Karpas-422 (cell line): ENCODE results near the gene PRRC2A. TPM values are rescaled to one million over a fixed set of nuclear protein-coding genes. Genes with fewer than 3 reads are reported as not detected.

Source experiments
- DNase-seq: peaks from one replicate; pipeline ENCODE4 v3.0.0-alpha.2; 2015
- H2AFZ ChIP-seq: fragments of 200-600 bp; sonication (generic); 2 replicates; pipeline ENCODE4 v1.6.1; 2014; ENCODE audit warnings: antibody characterized with exemption, low read length, mixed read lengths
- H3K27ac ChIP-seq: fragments of 200-600 bp; sonication (generic); 2 replicates; pipeline ENCODE4 v1.5.1; 2014; ENCODE audit warnings: mild to moderate bottlenecking, low read length, moderate library complexity
- H3K27me3 ChIP-seq: fragments of 200-600 bp; sonication (generic); 2 replicates; pipeline ENCODE4 v1.6.1; 2014; ENCODE audit warnings: low read length, mixed read lengths
- H3K36me3 ChIP-seq: fragments of 200-600 bp; sonication (generic); 2 replicates; pipeline ENCODE4 v1.6.1; 2014; ENCODE audit warnings: low read length, mixed read lengths; ENCODE audit not compliant: insufficient read depth
- H3K4me1 ChIP-seq: fragments of 200-600 bp; sonication (generic); 2 replicates; pipeline ENCODE4 v1.6.1; 2014; ENCODE audit warnings: mild to moderate bottlenecking, low read length, mixed read lengths
- H3K4me2 ChIP-seq: fragments of 200-600 bp; sonication (generic); 2 replicates; pipeline ENCODE4 v1.6.1; 2014; ENCODE audit warnings: low read length, low read depth, mild to moderate bottlenecking; ENCODE audit not compliant: poor library complexity, severe bottlenecking
- H3K4me3 ChIP-seq: fragments of 200-600 bp; sonication (generic); 2 replicates; pipeline ENCODE4 v1.5.1; 2014; ENCODE audit warnings: mild to moderate bottlenecking, antibody characterized with exemption, low read length, mixed read lengths
- H3K79me2 ChIP-seq: fragments of 200-600 bp; sonication (generic); 2 replicates; pipeline ENCODE4 v1.6.1; 2014; ENCODE audit warnings: mild to moderate bottlenecking, low read length, mixed read lengths
- H3K9ac ChIP-seq: fragments of 200-600 bp; sonication (generic); 2 replicates; pipeline ENCODE4 v1.6.0; 2014; ENCODE audit warnings: low read length
- H3K9me2 ChIP-seq: fragments of 200-600 bp; sonication (generic), shearing (Covaris generic); replicated peaks from 2 replicates; pipeline ENCODE4 v1.6.0; 2014; ENCODE audit warnings: mild to moderate bottlenecking, low read length, moderate library complexity; ENCODE audit not compliant: insufficient read depth
- H3K9me3 ChIP-seq: fragments of 300-700, 200-600 bp; sonication (generic); 2 replicates; pipeline ENCODE4 v1.6.1; 2014; ENCODE audit warnings: low read length, mixed read lengths
- H4K20me1 ChIP-seq: fragments of 200-600 bp; sonication (generic); 2 replicates; pipeline ENCODE4 v1.6.1; 2014; ENCODE audit warnings: mild to moderate bottlenecking, antibody characterized with exemption, low read length, low read depth; ENCODE audit not compliant: insufficient read depth
- total RNA-seq: library from RNA; depleted of rRNA; stranded (reverse); fragments of >200 nt; shearing (Covaris generic); gene quantifications from 2 replicates; pipeline ENCODE4 v1.2.3, GENCODE V29; 2014; ENCODE audit warnings: low replicate concordance

Gene PRRC2A
- total RNA-seq, 1 experiment from 2014 or later = 123 TPM

- Histone ChIP-seq H2AFZ (no peak overlapping the region), H3K4me2 (no peak overlapping the region), H3K9ac (no peak overlapping the region), H3K4me1 (peaks cover 11% of the 10 kb centered on the region), H3K27me3 (no peaks in the 10 kb centered on the region), H3K4me3 (no peak overlapping the region), H3K27ac (no peak overlapping the region), H4K20me1 (no peaks in the 10 kb centered on the region), H3K9me2 (no peaks in the 10 kb centered on the region), H3K36me3 (peaks cover 5% of the 10 kb centered on the region; the same call in 1 of the 2 replicates), H3K79me2 (no peaks in the 10 kb centered on the region), H3K9me3 (no peaks in the 10 kb centered on the region)
- DNase-seq = peak; percentile 64
Measured at GRCh38 chr6:31676322-31676903, 55.9 kb downstream of the PRRC2A start.

DNA sequence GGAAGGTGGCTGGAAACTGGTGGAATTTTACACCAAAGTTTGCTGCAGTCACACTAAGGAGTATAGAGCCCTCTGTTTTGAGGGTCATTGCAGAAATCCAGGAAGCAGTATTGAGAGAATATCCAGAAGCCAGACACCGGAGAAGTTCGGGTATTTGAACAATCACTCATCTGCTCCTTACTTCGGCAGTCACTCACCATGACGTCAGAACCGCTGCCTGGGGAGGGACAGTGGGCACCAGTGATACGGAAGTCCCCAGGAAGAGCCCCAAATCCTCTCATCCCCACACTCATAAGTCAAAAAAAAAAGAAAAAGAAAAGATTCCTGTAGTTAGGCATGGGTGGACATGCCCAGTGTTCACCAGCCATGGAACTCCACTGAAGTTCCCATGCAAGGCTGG lies 56.4 kb downstream of the PRRC2A start:
- Histone ChIP-seq H3K27ac (no peak overlapping the region), H4K20me1 (no peaks in the 10 kb centered on the region), H3K79me2 (no peaks in the 10 kb centered on the region), H3K27me3 (no peaks in the 10 kb centered on the region), H3K9me3 (no peaks in the 10 kb centered on the region), H3K9me2 (no peaks in the 10 kb centered on the region), H3K4me1 (peaks cover 14% of the 10 kb centered on the region), H2AFZ (no peak overlapping the region), H3K36me3 (peaks cover 3% of the 10 kb centered on the region; the same call in 1 of the 2 replicates), H3K9ac (no peak overlapping the region), H3K4me3 (no peak overlapping the region), H3K4me2 (no peak overlapping the region)
- no peak for DNase-seq

DNA sequence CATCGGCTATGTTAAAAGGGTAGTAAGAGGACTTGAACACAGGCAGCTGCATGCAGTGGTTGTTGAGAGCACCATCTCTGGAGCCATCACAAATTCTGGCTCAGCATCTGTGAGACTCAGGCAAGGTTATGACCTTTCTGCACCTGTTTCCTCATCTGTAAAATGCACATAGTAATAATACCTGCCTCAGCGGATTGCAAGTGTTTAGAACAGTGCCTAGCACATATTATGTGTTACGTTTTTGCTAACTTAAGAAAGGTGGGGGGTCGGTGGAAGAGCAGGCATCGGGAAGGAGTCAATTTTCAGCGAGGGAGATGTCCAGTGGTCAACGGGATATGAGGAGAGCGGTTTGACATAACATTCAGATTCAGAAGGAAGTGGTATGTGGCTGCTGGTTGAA lies 57.4 kb downstream of the PRRC2A start:
- Histone ChIP-seq H3K9me3 (no peaks in the 10 kb centered on the region), H3K36me3 (no peaks in the 10 kb centered on the region), H2AFZ (no peak overlapping the region), H3K9me2 (no peaks in the 10 kb centered on the region), H3K4me1 (peaks cover 14% of the 10 kb centered on the region), H3K4me2 (no peak overlapping the region), H3K27ac (no peak overlapping the region), H4K20me1 (no peaks in the 10 kb centered on the region), H3K9ac (no peak overlapping the region), H3K4me3 (no peak overlapping the region), H3K79me2 (no peaks in the 10 kb centered on the region), H3K27me3 (no peaks in the 10 kb centered on the region)
- no peak for DNase-seq

- Histone ChIP-seq H3K9me3 (no peaks in the 10 kb centered on the region), H3K9me2 (no peaks in the 10 kb centered on the region), H3K36me3 (no peaks in the 10 kb centered on the region), H3K27me3 (no peaks in the 10 kb centered on the region), H3K4me1 (peaks cover 14% of the 10 kb centered on the region), H3K27ac (no peak within 1 kb of the TSS), H3K79me2 (no peaks in the 10 kb centered on the region), H3K4me3 (peak within 1 kb of the TSS; percentile 64), H3K4me2 (peak within 1 kb of the TSS; percentile 83), H2AFZ (no peak within 1 kb of the TSS), H3K9ac (peak within 1 kb of the TSS; percentile 64), H4K20me1 (no peaks in the 10 kb centered on the region)
- peak; percentile 77 for DNase-seq
Measured at GRCh38 chr6:31680226-31681134, 60.0 kb downstream of the PRRC2A start, which contains the start of gene LY6G5C. LY6G5C (minus strand) TSS chr6:31681067; CDS start chr6:31680373, 694 bp downstream.

DNA sequence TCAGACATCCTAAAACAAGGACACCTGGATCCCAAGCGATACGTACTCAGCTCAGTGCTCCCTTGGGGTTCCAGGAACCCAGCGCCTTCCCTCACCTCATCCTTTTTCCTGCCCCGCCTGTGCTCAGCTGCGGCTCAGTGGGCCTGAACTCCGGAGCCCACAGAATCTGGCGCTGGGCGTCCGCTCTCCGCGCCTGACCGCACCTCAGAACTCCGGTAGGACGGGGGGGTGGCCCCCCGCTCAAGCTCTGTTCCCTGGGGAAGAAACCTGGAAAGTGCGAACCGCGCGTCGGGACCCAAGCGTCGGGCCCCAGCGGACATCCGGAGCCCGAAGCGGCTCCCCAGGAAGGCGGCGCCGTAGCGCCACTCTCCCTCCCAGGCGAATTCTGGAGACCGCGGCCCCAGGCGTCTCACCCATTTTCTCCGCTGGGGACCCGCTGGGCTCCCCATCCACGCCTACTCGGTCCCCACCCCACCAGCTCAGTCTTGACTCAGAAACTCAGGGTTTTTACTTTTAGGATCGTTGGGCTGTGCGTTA lies 60.7 kb downstream of the PRRC2A start:
- H3K27ac ChIP-seq = no peak overlapping the region
- H3K9me3 ChIP-seq = no peaks in the 10 kb centered on the region
- H3K79me2 ChIP-seq = no peaks in the 10 kb centered on the region
- H3K4me1 ChIP-seq = peaks cover 14% of the 10 kb centered on the region
- peak overlapping the region; percentile 64 for H3K4me3 ChIP-seq
- H3K36me3 ChIP-seq = no peaks in the 10 kb centered on the region
- H3K9me2 ChIP-seq = no peaks in the 10 kb centered on the region
- peak overlapping the region; percentile 64 for H3K9ac ChIP-seq
- H3K27me3 ChIP-seq = no peaks in the 10 kb centered on the region
- peak overlapping the region; percentile 83 for H3K4me2 ChIP-seq
- no peaks in the 10 kb centered on the region for H4K20me1 ChIP-seq
- DNase-seq = peak; percentile 68
- H2AFZ ChIP-seq = no peak overlapping the region

- Histone ChIP-seq H2AFZ (no peak overlapping the region), H3K36me3 (peaks cover 3% of the 10 kb centered on the region; the same call in 1 of the 2 replicates), H3K9me3 (no peaks in the 10 kb centered on the region), H3K4me1 (peaks cover 14% of the 10 kb centered on the region), H3K9ac (no peak overlapping the region), H3K27me3 (no peaks in the 10 kb centered on the region), H4K20me1 (no peaks in the 10 kb centered on the region), H3K4me2 (no peak overlapping the region), H3K4me3 (no peak overlapping the region), H3K79me2 (no peaks in the 10 kb centered on the region), H3K9me2 (no peaks in the 10 kb centered on the region), H3K27ac (no peak overlapping the region)
- DNase-seq = no peak
Measured at GRCh38 chr6:31683591-31683990, 63.1 kb downstream of the PRRC2A start.

- H3K4me3 ChIP-seq = no peak overlapping the region
Measured at GRCh38 chr6:31686483-31686882, 66.0 kb downstream of the PRRC2A start.

DNA sequence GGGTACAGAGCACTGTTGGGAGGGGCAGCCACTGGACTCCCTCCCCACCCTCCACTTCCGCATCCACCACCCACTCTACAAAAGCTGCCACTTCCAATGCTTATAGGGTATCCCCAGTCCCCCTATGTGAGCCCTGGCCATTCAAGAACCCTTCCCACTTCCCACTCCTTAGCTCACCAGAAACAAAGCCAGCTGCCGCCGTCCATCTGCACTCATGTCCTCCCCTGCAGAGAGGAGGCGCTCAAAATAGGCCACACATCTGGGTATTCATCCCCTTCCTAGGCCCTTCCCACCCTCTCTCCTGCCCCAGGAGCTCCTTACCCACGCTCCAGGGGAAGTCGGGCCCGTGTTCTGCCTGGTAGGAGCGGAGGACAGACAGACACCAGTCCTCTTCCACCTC lies 66.8 kb downstream of the PRRC2A start:
- H4K20me1 ChIP-seq = no peaks in the 10 kb centered on the region
- H3K27ac ChIP-seq = no peak overlapping the region
- H3K4me1 ChIP-seq = peaks cover 13% of the 10 kb centered on the region
- no peak overlapping the region for H3K4me3 ChIP-seq
- H3K27me3 ChIP-seq = no peaks in the 10 kb centered on the region
- no peak overlapping the region for H2AFZ ChIP-seq
- no peak overlapping the region for H3K4me2 ChIP-seq
- DNase-seq = no peak
- H3K9me2 ChIP-seq = no peaks in the 10 kb centered on the region
- peaks cover 11% of the 10 kb centered on the region; the same call in 1 of the 2 replicates for H3K36me3 ChIP-seq
- H3K79me2 ChIP-seq = no peaks in the 10 kb centered on the region
- H3K9ac ChIP-seq = no peak overlapping the region
- no peaks in the 10 kb centered on the region for H3K9me3 ChIP-seq

More at GRCh38 chr6:31686483-31686882, 66.0 kb downstream of the PRRC2A start:
- no peak for DNase-seq
- Histone ChIP-seq H3K4me1 (peaks cover 15% of the 10 kb centered on the region), H3K9ac (no peak overlapping the region), H3K4me2 (no peak overlapping the region), H2AFZ (no peak overlapping the region), H3K9me3 (no peaks in the 10 kb centered on the region), H3K79me2 (no peaks in the 10 kb centered on the region), H4K20me1 (no peaks in the 10 kb centered on the region), H3K27ac (no peak overlapping the region), H3K9me2 (no peaks in the 10 kb centered on the region), H3K27me3 (no peaks in the 10 kb centered on the region), H3K36me3 (peaks cover 11% of the 10 kb centered on the region; the same call in 1 of the 2 replicates)
